WTC11 (cell line): Measurements from ENCODE around the gene NDN. TPM values are rescaled to one million over a fixed set of nuclear protein-coding genes. Genes with fewer than 3 reads are reported as not detected.
A peak's percentile ranks its signal among the peaks of the same experiment; 100 is the strongest.

Experiments used
- ATAC-seq: fragments of 200-7000 bp; cut with Tn5 transposase; 2 replicates; pipeline ENCODE4 v1.10.0; 2021; ENCODE audit warnings: mild to moderate bottlenecking, moderate library complexity
- CTCF ChIA-PET: fragments of 300-600 bp; sonication (Branson Sonifier 250); formaldehyde crosslinking; loops from one replicate; lab custom pipeline; 2021; ENCODE audit warnings: antibody characterized with exemption; lab: Charles Lee
- POLR2A ChIA-PET: fragments of 350-600 bp; sonication (Branson Sonifier 250); formaldehyde crosslinking; loops from one replicate; lab custom pipeline; 2021; ENCODE audit warnings: antibody characterized with exemption; lab: Charles Lee
- DNase-seq: peaks from one replicate; pipeline ENCODE4 v3.0.0; 2021; ENCODE audit warnings: low spot score
- H3K27ac Mint-ChIP-seq: 2 replicates; pipeline ENCODE4 v1.8.0; 2021; ENCODE audit warnings: mixed read lengths
- H3K27me3 Mint-ChIP-seq: 2 replicates; pipeline ENCODE4 v1.8.0; 2021; ENCODE audit warnings: low read depth, mild to moderate bottlenecking, moderate library complexity, mixed read lengths
- H3K36me3 Mint-ChIP-seq: 2 replicates; pipeline ENCODE4 v1.8.0; 2021; ENCODE audit warnings: mixed read lengths
- H3K4me1 Mint-ChIP-seq: 2 replicates; pipeline ENCODE4 v1.8.0; 2022; ENCODE audit warnings: mixed read lengths
- H3K4me3 Mint-ChIP-seq: 2 replicates; pipeline ENCODE4 v1.8.0; 2021; ENCODE audit warnings: mild to moderate bottlenecking, moderate library complexity, mixed read lengths
- H3K9me3 Mint-ChIP-seq: 2 replicates; pipeline ENCODE4 v1.8.0; 2021; ENCODE audit warnings: mixed read lengths
- AR ChIP-seq: fragments of 250-450 bp; sonication (Bioruptor Pico); IDR thresholded peaks from 2 replicates; pipeline ENCODE4 v1.9.0; 2021; ENCODE audit warnings: mild to moderate bottlenecking
- CREM ChIP-seq: sonication (generic); formaldehyde crosslinking; IDR thresholded peaks from 2 replicates; pipeline ENCODE4 v1.8.1; 2022; ENCODE audit warnings: mild to moderate bottlenecking, missing genetic modification reagents, moderate library complexity
- E2F1 ChIP-seq: sonication (generic); formaldehyde crosslinking; IDR thresholded peaks from 2 replicates; pipeline ENCODE4 v1.8.0; 2022; ENCODE audit warnings: mild to moderate bottlenecking, missing genetic modification reagents
- ERG ChIP-seq: fragments of 250-450 bp; sonication (Bioruptor Pico); IDR thresholded peaks from 2 replicates; pipeline ENCODE4 v1.8.0; 2021; ENCODE audit warnings: mild to moderate bottlenecking
- FOXJ3 ChIP-seq: sonication (generic); formaldehyde crosslinking; IDR thresholded peaks from 2 replicates; pipeline ENCODE4 v1.9.0; 2021; ENCODE audit warnings: missing genetic modification reagents, mild to moderate bottlenecking, borderline replicate concordance
- FOXK1 ChIP-seq: sonication (generic); formaldehyde crosslinking; IDR thresholded peaks from 2 replicates; pipeline ENCODE4 v1.8.0; 2022; ENCODE audit warnings: mild to moderate bottlenecking, moderate library complexity, missing genetic modification reagents
- IRF2 ChIP-seq: sonication (generic); formaldehyde crosslinking; IDR thresholded peaks from 2 replicates; pipeline ENCODE4 v1.8.0; 2022; ENCODE audit warnings: low read depth, missing genetic modification reagents, borderline replicate concordance
- JUN ChIP-seq: sonication (generic); formaldehyde crosslinking; IDR thresholded peaks from 2 replicates; pipeline ENCODE4 v1.8.0; 2023; ENCODE audit warnings: mild to moderate bottlenecking, missing genetic modification reagents
- MAX ChIP-seq: sonication (generic); formaldehyde crosslinking; IDR thresholded peaks from 2 replicates; pipeline ENCODE4 v1.8.0; 2022; ENCODE audit warnings: mild to moderate bottlenecking, missing genetic modification reagents
- MLX ChIP-seq: sonication (generic); formaldehyde crosslinking; IDR thresholded peaks from 2 replicates; pipeline ENCODE4 v1.8.1; 2023; ENCODE audit warnings: mild to moderate bottlenecking, missing genetic modification reagents, moderate library complexity
- NFATC4 ChIP-seq: fragments of 250-450 bp; sonication (Bioruptor Pico); IDR thresholded peaks from 2 replicates; pipeline ENCODE4 v1.9.0; 2021; ENCODE audit warnings: mild to moderate bottlenecking
- NFE2L1 ChIP-seq: sonication (generic); formaldehyde crosslinking; IDR thresholded peaks from 2 replicates; pipeline ENCODE4 v1.8.1; 2023; ENCODE audit warnings: missing genetic modification reagents
- NR3C1 ChIP-seq: sonication (generic); formaldehyde crosslinking; conservative IDR thresholded peaks from 2 replicates; pipeline ENCODE4 v1.8.1; 2023; ENCODE audit warnings: low read depth, mild to moderate bottlenecking, missing genetic modification reagents
- PRRX2 ChIP-seq: fragments of 250-450 bp; sonication (Bioruptor Pico); IDR thresholded peaks from 2 replicates; pipeline ENCODE4 v1.8.0; 2021; ENCODE audit warnings: mild to moderate bottlenecking
- TEAD4 ChIP-seq: sonication (generic); formaldehyde crosslinking; IDR thresholded peaks from 2 replicates; pipeline ENCODE4 v1.8.0; 2022; ENCODE audit warnings: mild to moderate bottlenecking, missing genetic modification reagents
- ZMAT4 ChIP-seq: fragments of 250-450 bp; sonication (Bioruptor Pico); IDR thresholded peaks from 2 replicates; pipeline ENCODE4 v1.9.0; 2021; ENCODE audit warnings: mild to moderate bottlenecking
- ZNF263 ChIP-seq: sonication (generic); formaldehyde crosslinking; IDR thresholded peaks from 2 replicates; pipeline ENCODE4 v1.8.1; 2022; ENCODE audit warnings: low read depth, mild to moderate bottlenecking, moderate library complexity, missing genetic modification reagents
- ZNF423 ChIP-seq: fragments of 250-450 bp; sonication (Bioruptor Pico); IDR thresholded peaks from 2 replicates; pipeline ENCODE4 v2.1.2; 2022; ENCODE audit warnings: mild to moderate bottlenecking, moderate library complexity
- ZNF425 ChIP-seq: fragments of 250-450 bp; sonication (Bioruptor Pico); conservative IDR thresholded peaks from 2 replicates; pipeline ENCODE4 v1.9.0; 2021; ENCODE audit warnings: mild to moderate bottlenecking
- ZNF512 ChIP-seq: sonication (generic); formaldehyde crosslinking; IDR thresholded peaks from 2 replicates; pipeline ENCODE4 v1.8.1; 2022; ENCODE audit warnings: missing genetic modification reagents, borderline replicate concordance
- ZNF532 ChIP-seq: fragments of 250-450 bp; sonication (Bioruptor Pico); IDR thresholded peaks from 2 replicates; pipeline ENCODE4 v1.9.0; 2021; ENCODE audit warnings: mild to moderate bottlenecking, borderline replicate concordance
- total RNA-seq: library from RNA; stranded (reverse); gene quantifications from 3 replicates; pipeline ENCODE4 v1.2.3, GENCODE V29; 2021

The NDN gene
- total RNA-seq, 1 experiment from 2014 or later: 40.0 TPM

- no peak for TF ChIP-seq ZMAT4
- no peak for TF ChIP-seq NFATC4 (CRISPR knock-in tag)
- no peak for TF ChIP-seq CREM (CRISPR knock-in tag)
- no peak for TF ChIP-seq FOXJ3 (CRISPR knock-in tag)
- no peak for TF ChIP-seq ZNF425 (CRISPR knock-in tag)
- TF ChIP-seq MLX: no peak
- no peak for TF ChIP-seq PRRX2 (CRISPR knock-in tag)
- TF ChIP-seq NFE2L1: no peak
- no peak for TF ChIP-seq JUN (CRISPR knock-in tag)
- TF ChIP-seq FOXK1 (CRISPR knock-in tag): no peak
- no peak for TF ChIP-seq ZNF423
- no peak for TF ChIP-seq ERG (CRISPR knock-in tag)
- TF ChIP-seq, all 79 proteins: peak for 0
Observed at GRCh38 chr15:23647421-23648370, 39.4 kb downstream of the NDN start, which contains the start of gene MAGEL2 (continued).

- POLR2A ChIA-PET: no interaction called here
- no peak overlapping the region for H3K27ac Mint-ChIP-seq
- DNase-seq: no peak
- TF ChIP-seq TEAD4 (CRISPR knock-in tag) (no peak), ZNF512 (CRISPR knock-in tag) (no peak), ZNF532 (CRISPR knock-in tag) (no peak), AR (no peak), ZNF263 (CRISPR knock-in tag) (no peak), MAX (CRISPR knock-in tag) (no peak), E2F1 (CRISPR knock-in tag) (no peak), NR3C1 (CRISPR knock-in tag) (no peak), IRF2 (no peak)
Observed at GRCh38 chr15:23647001-23647295, 40.2 kb downstream of the NDN start.

More at GRCh38 chr15:23647001-23647295, 40.2 kb downstream of the NDN start:
- Mint-ChIP-seq H3K9me3 (peaks cover 29% of the 10 kb centered on the region), H3K27me3 (peaks cover 7% of the 10 kb centered on the region; the same call in 1 of the 2 replicates), H3K36me3 (peaks cover 24% of the 10 kb centered on the region), H3K4me1 (peaks cover 19% of the 10 kb centered on the region), H3K4me3 (peak overlapping the region; percentile 72)
- CTCF ChIA-PET: interaction anchor here (1.2 to 1.8 kb wide), 3 partner anchors 210 to 231 kb away, joined by 3 to 8 read pairs (median 5); no protein-coding TSS in a partner anchor
- no peak for ATAC-seq
